Heart right ventricle (tissue), 16 donors: Measurements from ENCODE around the gene CHST15. TPM values are rescaled to one million over a fixed set of nuclear protein-coding genes. Genes with fewer than 3 reads are reported as not detected.

Experiments used
- ATAC-seq, 8 donors: fragments of 200-7000 bp; cut with Tn5 transposase; one replicate each; pipeline ENCODE4 v1.9.1; 2020; ENCODE audit warnings: mild to moderate bottlenecking in 8 of 8, moderate library complexity in 8 of 8, moderate number of reproducible peaks in 1 of 8
- DNase-seq, 2 donors: peaks; one replicate each; pipeline ENCODE4 v3.0.0-alpha.2; 2020
- H3K27ac ChIP-seq, 10 donors: fragments of 200-600 bp; sonication (generic) in 2 of 10; one replicate each; pipeline versions ENCODE4 v1.5.0 to v1.8.0; 2020 to 2022; ENCODE audit warnings: mild to moderate bottlenecking in 3 of 10
- H3K27me3 ChIP-seq, 7 donors: fragments of 200-600 bp; one replicate each; pipeline ENCODE4 v1.8.0; 2021 to 2022; ENCODE audit warnings: mild to moderate bottlenecking in 2 of 7
- H3K36me3 ChIP-seq, 9 donors: fragments of 200-600 bp; sonication (generic) in 1 of 9; one replicate each; pipeline versions ENCODE4 v1.5.0 to v1.8.0; 2020 to 2022; ENCODE audit warnings: mild to moderate bottlenecking in 2 of 9
- H3K4me1 ChIP-seq, 9 donors: fragments of 200-600 bp; sonication (generic) in 1 of 9; one replicate each; pipeline versions ENCODE4 v1.5.0 to v1.8.0; 2020 to 2022; ENCODE audit warnings: mild to moderate bottlenecking in 4 of 9
- H3K4me3 ChIP-seq, 10 donors: fragments of 200-600 bp; sonication (generic) in 2 of 10; one replicate each; pipeline versions ENCODE4 v1.5.0 to v1.8.0; 2020 to 2022; ENCODE audit warnings: mild to moderate bottlenecking in 7 of 10, moderate library complexity in 2 of 10
- H3K9me3 ChIP-seq, 11 donors: fragments of 200-600 bp in 10 of 11; sonication (generic) in 2 of 11; one replicate each; pipeline versions ENCODE4 v1.5.0 to v1.8.0; 2013 to 2022; ENCODE audit warnings: mild to moderate bottlenecking in 2 of 11, control low read depth in 1 of 11, moderate library complexity in 1 of 11
- CTCF ChIP-seq, 9 donors: fragments of 200-600 bp; sonication (generic) in 2 of 9; IDR thresholded peaks; one replicate each; pipeline versions ENCODE4 v1.5.0 to v1.8.0; 2021 to 2022; ENCODE audit warnings: antibody characterized with exemption in 9 of 9, mild to moderate bottlenecking in 5 of 9, moderate library complexity in 1 of 9
- WGBS, 2 donors: extraction: QIAGEN DNeasy Blood & Tissue Kit; methylation state at CpG; one replicate each; pipeline ENCODE4 v1.1.7; 2013; ENCODE audit warnings: inconsistent platforms in 1 of 2; 5-methylcytosine and 5-hydroxymethylcytosine counted together
- intact Hi-C, 10 donors: fragments of 100-400 bp; cut with DNase I; formaldehyde crosslinking; loops; one replicate each; pipeline versions ENCODE4 v1.11.1 to v1.14.2; 2022
- polyA plus RNA-seq, 2 donors: library from polyadenylated mRNA; stranded (reverse); fragments of 200-250 nt; gene quantifications; one replicate each; pipeline ENCODE4 v1.2.3, GENCODE V29; 2013
- total RNA-seq, 10 donors: library from RNA; stranded (reverse); fragmentation: NEBNext Ultra II Directional in 3 of 10; extraction: Animal tissue kit (Norgen Biotek cat#: 25700) in 3 of 10; gene quantifications; one replicate each; pipeline versions ENCODE4 v1.2.1 to v1.2.4, GENCODE V29; 2021 to 2023
- donor health status: Arrhythmogenic right ventricular cardiomyopathy.
- donor health status: ischemic (EF 13 %, LVEDD 7.1; RV severe dilation, severe dysfunction).
- donor health status: healthy with polysubstance abuse.
- donor health status: DM: no; HTN: yes; CAD: no.
- donor health status: DM: no; HTN: no; CAD: no.
- donor health status: ischemic (EF 25% LVEDD 6.9; RV normal size, moderate dysfunction).
- donor health status: ischemic (EF 25% LVEDD 5.7; RV mildly dilated, moderate dysfunction).
- donor health status: healthy.
- donor health status: DM: yes; HTN: yes; CAD: no.
- donor health status: Ischemic cardiomyopathy.
- donor health status: ischemic (EF 35%, LVEDD 5.7; RV mildly dilated, moderate dysfunction).
- donor health status: nonischemic (EF 11% LVEDD 7.7; RV severe dilation, severe dysfunction).
- donor health status: DM: yes; HTN: yes; CAD: no.
- donor health status: PGD.
- donor health status: ischemic (EF 29% LVEDD 5.4; RV normal size, mild dysfunction).
- donor health status: nonischemic (EF 23%, LVEDD 6.1; RV moderate dilation, normal function).

CHST15 gene
- total and polyA plus RNA-seq, 12 donors, result 1.3 to 16.7 (median 4.8) TPM

- Histone ChIP-seq H3K4me3 (no peak overlapping the region), H3K27ac (no peak overlapping the region), H3K36me3 (no peaks in the 10 kb centered on the region), H3K27me3 (peaks cover 0 to 9% (median 5%) of the 10 kb centered on the region in 7 donors), H3K4me1 (peaks cover 0 to 53% (median 9%) of the 10 kb centered on the region in 9 donors), H3K9me3 (no peaks in the 10 kb centered on the region)
- no peak for DNase-seq
- intact Hi-C loops, result loop anchor here in 7 of 10 donors (5.0 to 10.0 kb wide), 3 partner anchors 92 to 265 kb away; partner anchors contain the start of gene CHST15 (in 1 of the 7)
- 91 to 92% methylated on average over 15 of the region's 15 CpGs for WGBS, 2 donors
- ATAC-seq, result no peak
- no peak for TF ChIP-seq CTCF (IDR thresholded peaks at IDR 0.05)
Observed at GRCh38 chr10:123999956-124000615, 93.3 kb downstream of the CHST15 start.

GRCh38 chr10:123999261-123999660 lies 94.1 kb downstream of the CHST15 start:
- H3K27ac ChIP-seq, result peak overlapping the region in 1 of 10 donors; percentile 84
- 85 to 87% methylated on average over 5 of the region's 5 CpGs for WGBS, 2 donors
- no peaks in the 10 kb centered on the region for H3K36me3 ChIP-seq
- DNase-seq (no peak), ATAC-seq (no peak)
- no peak overlapping the region for H3K4me3 ChIP-seq
- TF ChIP-seq CTCF (IDR thresholded peaks at IDR 0.05), result no peak
- H3K4me1 ChIP-seq, result peaks cover 0 to 61% (median 16%) of the 10 kb centered on the region in 9 donors
- no peaks in the 10 kb centered on the region for H3K9me3 ChIP-seq
- intact Hi-C loops, result loop anchor here in 7 of 10 donors (5.0 to 10.0 kb wide), 3 partner anchors 93 to 266 kb away; partner anchors contain the start of gene CHST15 (in 1 of the 7)
- peaks cover 0 to 16% (median 12%) of the 10 kb centered on the region in 7 donors for H3K27me3 ChIP-seq

GRCh38 chr10:123998197-123999141 lies 94.9 kb downstream of the CHST15 start:
- Histone ChIP-seq H3K27ac (peak overlapping the region in 2 of 10 donors; percentile 9 to 84), H3K4me3 (no peak overlapping the region), H3K27me3 (peaks cover 0 to 24% (median 20%) of the 10 kb centered on the region in 7 donors), H3K9me3 (no peaks in the 10 kb centered on the region), H3K4me1 (peaks cover 0 to 63% (median 17%) of the 10 kb centered on the region in 9 donors), H3K36me3 (no peaks in the 10 kb centered on the region)
- intact Hi-C loops, result loop anchor here in 7 of 10 donors (5.0 to 10.0 kb wide), 3 partner anchors 94 to 266 kb away; partner anchors contain the start of gene CHST15 (in 1 of the 7)
- TF ChIP-seq CTCF (IDR thresholded peaks at IDR 0.05), result no peak
- 93 to 94% methylated on average over 11 of the region's 11 CpGs for WGBS, 2 donors
- ATAC-seq (no peak), DNase-seq (no peak)
